A673 (cell line): ENCODE results near the gene NRG3. TPM values are rescaled to one million over a fixed set of nuclear protein-coding genes. Genes with fewer than 3 reads are reported as not detected.
A peak's percentile ranks its signal among the peaks of the same experiment; 100 is the strongest.

ENCODE experiments used
- BruUV-seq: library from RNA; stranded (reverse); fragments of 400-500 nt; replicated peaks from 2 replicates; lab custom pipeline; 2021; lab: Mats Ljungman, UMichigan
- CTCF ChIA-PET: fragments of 300-600 bp; sonication (Branson Sonifier 250); formaldehyde crosslinking; loops from one replicate; lab custom pipeline; 2022; ENCODE audit warnings: antibody characterized with exemption; lab: Charles Lee
- POLR2A ChIA-PET: fragments of 300-600 bp; sonication (Branson Sonifier 250); formaldehyde crosslinking; loops from one replicate; lab custom pipeline; 2022; ENCODE audit warnings: antibody characterized with exemption; ENCODE audit not compliant: low non-redundant PET; lab: Charles Lee
- DNase-seq: peaks from one replicate; pipeline ENCODE4 v3.0.0-alpha.2; 2015; ENCODE audit warnings: low spot score
- H3K27ac ChIP-seq: fragments of 200-600 bp; sonication (generic); 2 replicates; pipeline ENCODE4 v1.5.1; 2016; ENCODE audit warnings: mixed run types, low read depth, mild to moderate bottlenecking, mixed read lengths, antibody characterized with exemption, low read length; ENCODE audit not compliant: poor library complexity, severe bottlenecking
- H3K27me3 ChIP-seq: fragments of 200-600 bp; sonication (generic); replicated peaks from 2 replicates; pipeline ENCODE4 v1.6.1; 2017; ENCODE audit warnings: mixed run types, low read depth, mild to moderate bottlenecking, mixed read lengths, antibody characterized with exemption, low read length; ENCODE audit not compliant: insufficient read depth, poor library complexity
- H3K36me3 ChIP-seq: fragments of 200-600 bp; sonication (generic); 2 replicates; pipeline ENCODE4 v1.6.1; 2016; ENCODE audit warnings: mixed run types, mild to moderate bottlenecking, mixed read lengths, antibody characterized with exemption, low read length; ENCODE audit not compliant: insufficient read depth, poor library complexity, severe bottlenecking
- H3K4me1 ChIP-seq: fragments of 200-600 bp; sonication (generic); 2 replicates; pipeline ENCODE4 v1.6.1; 2017; ENCODE audit warnings: mixed run types, mild to moderate bottlenecking, mixed read lengths, antibody characterized with exemption, low read length; ENCODE audit not compliant: insufficient read depth, poor library complexity, severe bottlenecking
- H3K4me3 ChIP-seq: fragments of 200-600 bp; sonication (generic); 2 replicates; pipeline ENCODE4 v1.5.1; 2016; ENCODE audit warnings: low read depth, mixed run types, mild to moderate bottlenecking, mixed read lengths, low read length; ENCODE audit not compliant: poor library complexity, severe bottlenecking
- H3K9me3 ChIP-seq: fragments of 200-600 bp; sonication (generic); 2 replicates; pipeline ENCODE4 v1.6.1; 2016; ENCODE audit warnings: mixed run types, low read depth, mild to moderate bottlenecking, mixed read lengths, antibody characterized with exemption, low read length; ENCODE audit not compliant: poor library complexity, severe bottlenecking
- EZH2 ChIP-seq: fragments of 200-600 bp; sonication (generic); IDR thresholded peaks from 2 replicates; pipeline ENCODE4 v1.6.1; 2017; ENCODE audit warnings: borderline replicate concordance, low read depth, mild to moderate bottlenecking, mixed read lengths, antibody characterized with exemption, low read length; ENCODE audit not compliant: poor library complexity, severe bottlenecking
- intact Hi-C: fragments of 100-400 bp; cut with micrococcal nuclease; formaldehyde crosslinking; loops from one replicate; pipeline ENCODE4 v1.10.0; 2022; ENCODE audit not compliant: unreplicated experiment
- total RNA-seq: library from RNA; stranded (reverse); gene quantifications from 2 replicates; pipeline ENCODE4 v1.2.3, GENCODE V29; 2021
- TF ChIP-seq, protein P1 (sequence below): fragments of 300-800, 200-600 bp; sonication (generic); conservative IDR thresholded peaks from 2 replicates; pipeline ENCODE4 v1.5.1; 2017; ENCODE audit warnings: low read depth, mild to moderate bottlenecking, antibody characterized with exemption, low read length, moderate library complexity, mixed read lengths

Gene NRG3
- total RNA-seq, 1 experiment from 2014 or later = not detected

DNA sequence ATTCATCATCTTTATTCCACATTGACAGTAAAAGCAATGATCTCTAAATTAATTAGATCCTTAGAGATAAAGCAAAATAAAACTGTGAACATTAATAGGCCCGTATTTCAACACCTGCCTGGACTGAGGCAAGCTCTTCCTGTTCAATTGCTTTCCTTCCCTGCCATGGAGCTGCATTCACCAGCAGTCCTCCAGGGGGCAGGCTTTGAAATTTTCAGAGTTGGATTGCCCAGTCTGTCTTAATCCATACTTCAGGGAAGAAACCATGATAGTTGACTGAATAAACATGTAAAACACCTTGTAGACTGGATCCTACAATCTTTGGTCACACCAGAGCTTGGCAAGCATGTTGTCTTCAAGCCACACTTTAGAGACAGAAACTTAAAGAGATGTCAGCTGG, 936.6 kb downstream of the NRG3 start:
- BruUV-seq = no TSS peak
- no peaks in the 10 kb centered on the region for H3K36me3 ChIP-seq
- intact Hi-C loops = no loop called here
- ChIA-PET POLR2A (no interaction called here), CTCF (no interaction called here)
- no peaks in the 10 kb centered on the region for H3K4me1 ChIP-seq
- no peaks in the 10 kb centered on the region for H3K9me3 ChIP-seq
- peak; percentile 12 for DNase-seq
- TF ChIP-seq, protein P1, sequence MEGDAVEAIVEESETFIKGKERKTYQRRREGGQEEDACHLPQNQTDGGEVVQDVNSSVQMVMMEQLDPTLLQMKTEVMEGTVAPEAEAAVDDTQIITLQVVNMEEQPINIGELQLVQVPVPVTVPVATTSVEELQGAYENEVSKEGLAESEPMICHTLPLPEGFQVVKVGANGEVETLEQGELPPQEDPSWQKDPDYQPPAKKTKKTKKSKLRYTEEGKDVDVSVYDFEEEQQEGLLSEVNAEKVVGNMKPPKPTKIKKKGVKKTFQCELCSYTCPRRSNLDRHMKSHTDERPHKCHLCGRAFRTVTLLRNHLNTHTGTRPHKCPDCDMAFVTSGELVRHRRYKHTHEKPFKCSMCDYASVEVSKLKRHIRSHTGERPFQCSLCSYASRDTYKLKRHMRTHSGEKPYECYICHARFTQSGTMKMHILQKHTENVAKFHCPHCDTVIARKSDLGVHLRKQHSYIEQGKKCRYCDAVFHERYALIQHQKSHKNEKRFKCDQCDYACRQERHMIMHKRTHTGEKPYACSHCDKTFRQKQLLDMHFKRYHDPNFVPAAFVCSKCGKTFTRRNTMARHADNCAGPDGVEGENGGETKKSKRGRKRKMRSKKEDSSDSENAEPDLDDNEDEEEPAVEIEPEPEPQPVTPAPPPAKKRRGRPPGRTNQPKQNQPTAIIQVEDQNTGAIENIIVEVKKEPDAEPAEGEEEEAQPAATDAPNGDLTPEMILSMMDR = peak; percentile 54
- no peak for TF ChIP-seq EZH2
- H3K27me3 ChIP-seq = no peaks in the 10 kb centered on the region
- no peak overlapping the region for H3K4me3 ChIP-seq
- H3K27ac ChIP-seq = no peak overlapping the region

DNA sequence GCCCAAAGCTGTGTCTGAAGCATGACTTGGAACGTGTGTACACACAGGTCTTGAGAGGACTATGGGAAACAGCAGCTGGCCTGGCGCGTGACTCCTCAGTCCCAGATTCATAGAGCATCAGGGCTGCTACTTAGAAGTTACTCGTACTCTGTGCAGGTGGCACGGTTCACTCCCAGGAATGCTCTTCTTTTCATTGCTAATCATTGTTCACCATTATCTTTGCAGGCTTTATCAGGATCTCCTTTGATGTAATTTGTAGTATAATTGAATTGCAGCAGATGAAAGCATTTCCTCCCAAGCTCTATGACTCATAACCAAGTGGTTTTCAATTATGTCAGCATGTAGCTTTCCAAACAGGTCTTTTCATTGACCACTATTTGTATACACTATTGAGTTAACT, 938.9 kb downstream of the NRG3 start:
- Histone ChIP-seq H3K27ac (no peak overlapping the region), H3K9me3 (no peaks in the 10 kb centered on the region), H3K4me1 (no peaks in the 10 kb centered on the region), H3K27me3 (no peaks in the 10 kb centered on the region), H3K36me3 (no peaks in the 10 kb centered on the region), H3K4me3 (no peak overlapping the region)
- DNase-seq = no peak
- CTCF ChIA-PET = no interaction called here
- POLR2A ChIA-PET = interaction anchor here (0.5 kb wide), 1 partner anchor 37 kb away, joined by 3 read pairs; no protein-coding TSS in a partner anchor
- intact Hi-C loops = no loop called here
- no TSS peak for BruUV-seq
- TF ChIP-seq, protein P1 = no peak
- no peak for TF ChIP-seq EZH2

DNA sequence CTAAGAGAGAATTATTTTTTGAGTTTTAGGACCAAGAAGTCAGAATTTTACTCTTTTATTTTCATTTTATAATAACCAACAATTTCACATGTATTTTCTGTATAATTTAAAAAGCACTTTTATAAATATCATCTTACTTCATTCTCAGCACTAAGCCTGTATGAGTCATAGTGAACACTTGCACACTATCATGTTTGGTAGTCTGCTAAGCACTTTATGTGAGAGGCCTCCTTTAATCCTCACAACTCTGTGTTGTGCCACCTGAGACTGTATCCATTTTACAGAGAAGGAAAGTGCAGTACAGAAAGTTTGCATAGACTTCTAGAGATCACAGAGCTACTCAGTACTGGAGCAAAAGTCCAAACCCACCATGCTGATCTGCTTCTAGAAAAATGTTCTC, 939.6 kb downstream of the NRG3 start:
- DNase-seq = no peak
- H3K36me3 ChIP-seq = no peaks in the 10 kb centered on the region
- CTCF ChIA-PET = no interaction called here
- TF ChIP-seq, protein P1 = no peak
- TF ChIP-seq EZH2 = no peak
- POLR2A ChIA-PET = no interaction called here
- intact Hi-C loops = no loop called here
- no TSS peak for BruUV-seq
- no peaks in the 10 kb centered on the region for H3K27me3 ChIP-seq
- H3K4me1 ChIP-seq = no peaks in the 10 kb centered on the region
- no peaks in the 10 kb centered on the region for H3K9me3 ChIP-seq
- H3K4me3 ChIP-seq = no peak overlapping the region
- H3K27ac ChIP-seq = no peak overlapping the region
